Upper lobe of left lung (tissue), 4 donors: ENCODE data around the gene DAPK3.

Experiments used
- POLR2AphosphoS5 ChIP-seq, 2 donors: sonication (generic); formaldehyde crosslinking; IDR thresholded peaks; one replicate each; pipeline ENCODE4 v1.5.1; 2017; ENCODE audit warnings: antibody characterized with exemption in 2 of 2
- TF ChIP-seq, protein P1 (sequence below), 6 experiments: fragments of 450-650 bp in 4 of 6; fragments of 200-600 bp in 2 of 6; sonication (generic) in 2 of 6; IDR thresholded peaks; one replicate each; pipeline ENCODE4 v1.5.1; 2016 to 2019; ENCODE audit warnings: antibody characterized with exemption in 6 of 6

DNA sequence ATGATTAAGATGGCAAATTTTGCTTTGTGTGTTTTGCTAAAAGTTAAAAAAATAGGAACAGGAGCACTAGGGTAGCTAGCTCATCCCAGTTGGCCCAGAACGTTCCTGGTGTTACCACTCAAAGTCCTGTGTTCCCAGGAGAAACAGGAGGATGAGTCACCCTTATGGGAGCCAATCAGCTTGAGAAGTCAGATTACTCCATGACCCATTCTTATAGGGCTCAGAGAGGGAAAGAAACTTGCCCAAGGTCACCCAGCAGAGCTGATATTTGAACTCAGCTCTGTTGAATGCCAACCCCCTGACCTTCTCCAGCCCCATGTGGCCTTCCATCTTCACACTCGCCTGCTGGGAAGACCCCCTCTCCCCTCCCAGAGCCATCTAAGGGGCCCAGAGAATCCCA, 25.1 kb downstream of the DAPK3 start:
- TF ChIP-seq POLR2AphosphoS5 (IDR thresholded peaks at IDR 0.05), result no peak
- TF ChIP-seq, protein P1, sequence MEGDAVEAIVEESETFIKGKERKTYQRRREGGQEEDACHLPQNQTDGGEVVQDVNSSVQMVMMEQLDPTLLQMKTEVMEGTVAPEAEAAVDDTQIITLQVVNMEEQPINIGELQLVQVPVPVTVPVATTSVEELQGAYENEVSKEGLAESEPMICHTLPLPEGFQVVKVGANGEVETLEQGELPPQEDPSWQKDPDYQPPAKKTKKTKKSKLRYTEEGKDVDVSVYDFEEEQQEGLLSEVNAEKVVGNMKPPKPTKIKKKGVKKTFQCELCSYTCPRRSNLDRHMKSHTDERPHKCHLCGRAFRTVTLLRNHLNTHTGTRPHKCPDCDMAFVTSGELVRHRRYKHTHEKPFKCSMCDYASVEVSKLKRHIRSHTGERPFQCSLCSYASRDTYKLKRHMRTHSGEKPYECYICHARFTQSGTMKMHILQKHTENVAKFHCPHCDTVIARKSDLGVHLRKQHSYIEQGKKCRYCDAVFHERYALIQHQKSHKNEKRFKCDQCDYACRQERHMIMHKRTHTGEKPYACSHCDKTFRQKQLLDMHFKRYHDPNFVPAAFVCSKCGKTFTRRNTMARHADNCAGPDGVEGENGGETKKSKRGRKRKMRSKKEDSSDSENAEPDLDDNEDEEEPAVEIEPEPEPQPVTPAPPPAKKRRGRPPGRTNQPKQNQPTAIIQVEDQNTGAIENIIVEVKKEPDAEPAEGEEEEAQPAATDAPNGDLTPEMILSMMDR (IDR thresholded peaks at IDR 0.05), result no peak
